ENCODE measurements around the gene TEDDM1.

The TEDDM1 gene

GRCh38 chr1:182408435-182409075 lies 8.1 kb upstream of the TEDDM1 start:
- DNase-seq (ENCODE audit: insufficient read length, low spot score): no peak
- no peak for FAIRE-seq
- TF ChIP-seq SPI1 (IDR thresholded peaks at IDR 0.05; ENCODE audit: low read depth, low read length): no peak
- TF ChIP-seq POLR2A (IDR thresholded peaks at IDR 0.05; ENCODE audit: low read depth, low read length): no peak
- no peak for TF ChIP-seq PAX5 (IDR thresholded peaks at IDR 0.05; ENCODE audit: insufficient read depth, low read length, severe bottlenecking)
- TF ChIP-seq POLR2AphosphoS5 (IDR thresholded peaks at IDR 0.05; ENCODE audit: low read depth, low read length): no peak
- TF ChIP-seq POU2F2 (IDR thresholded peaks at IDR 0.05; ENCODE audit: low read depth, low read length): no peak
- TF ChIP-seq TAF1 (IDR thresholded peaks at IDR 0.05; ENCODE audit: low read depth, low read length): no peak

GRCh38 chr1:182407724-182408123 lies 7.3 kb upstream of the TEDDM1 start:
- DNase-seq (ENCODE audit: insufficient read length, low spot score) (no peak), FAIRE-seq (no peak)
- TF ChIP-seq SPI1 (IDR thresholded peaks at IDR 0.05; ENCODE audit: low read depth, low read length) (no peak), TAF1 (IDR thresholded peaks at IDR 0.05; ENCODE audit: low read depth, low read length) (no peak), POLR2A (IDR thresholded peaks at IDR 0.05; ENCODE audit: low read depth, low read length) (no peak), PAX5 (IDR thresholded peaks at IDR 0.05; ENCODE audit: insufficient read depth, low read length, severe bottlenecking) (no peak), POU2F2 (IDR thresholded peaks at IDR 0.05; ENCODE audit: low read depth, low read length) (no peak), POLR2AphosphoS5 (IDR thresholded peaks at IDR 0.05; ENCODE audit: low read depth, low read length) (no peak)

GRCh38 chr1:182406012-182406411 lies 5.5 kb upstream of the TEDDM1 start:
- TF ChIP-seq PAX5 (IDR thresholded peaks at IDR 0.05; ENCODE audit: insufficient read depth, low read length, severe bottlenecking) (no peak), TAF1 (IDR thresholded peaks at IDR 0.05; ENCODE audit: low read depth, low read length) (no peak), POLR2AphosphoS5 (IDR thresholded peaks at IDR 0.05; ENCODE audit: low read depth, low read length) (no peak), POLR2A (IDR thresholded peaks at IDR 0.05; ENCODE audit: low read depth, low read length) (no peak), POU2F2 (IDR thresholded peaks at IDR 0.05; ENCODE audit: low read depth, low read length) (no peak), SPI1 (IDR thresholded peaks at IDR 0.05; ENCODE audit: low read depth, low read length) (no peak)
- FAIRE-seq: no peak
- no peak for DNase-seq (ENCODE audit: insufficient read length, low spot score)

GRCh38 chr1:182405578-182405977 lies 5.1 kb upstream of the TEDDM1 start:
- DNase-seq (ENCODE audit: insufficient read length, low spot score) (no peak), FAIRE-seq (no peak)
- TF ChIP-seq SPI1 (IDR thresholded peaks at IDR 0.05; ENCODE audit: low read depth, low read length): no peak
- no peak for TF ChIP-seq POLR2AphosphoS5 (IDR thresholded peaks at IDR 0.05; ENCODE audit: low read depth, low read length)

- DNase-seq (ENCODE audit: insufficient read length, low spot score): no peak
- TF ChIP-seq PAX5 (IDR thresholded peaks at IDR 0.05; ENCODE audit: insufficient read depth, low read length, severe bottlenecking) (no peak), SPI1 (IDR thresholded peaks at IDR 0.05; ENCODE audit: low read depth, low read length) (no peak), POU2F2 (IDR thresholded peaks at IDR 0.05; ENCODE audit: low read depth, low read length) (no peak), TAF1 (IDR thresholded peaks at IDR 0.05; ENCODE audit: low read depth, low read length) (no peak), POLR2AphosphoS5 (IDR thresholded peaks at IDR 0.05; ENCODE audit: low read depth, low read length) (no peak), POLR2A (IDR thresholded peaks at IDR 0.05; ENCODE audit: low read depth, low read length) (no peak)
- FAIRE-seq: peak; percentile 31
Measured at GRCh38 chr1:182404781-182405180, 4.3 kb upstream of the TEDDM1 start.

GRCh38 chr1:182397653-182398393 lies 2.6 kb downstream of the TEDDM1 start:
- FAIRE-seq (no peak), DNase-seq (ENCODE audit: insufficient read length, low spot score) (no peak)
- TF ChIP-seq POU2F2 (IDR thresholded peaks at IDR 0.05; ENCODE audit: low read depth, low read length) (no peak), PAX5 (IDR thresholded peaks at IDR 0.05; ENCODE audit: insufficient read depth, low read length, severe bottlenecking) (no peak), POLR2AphosphoS5 (IDR thresholded peaks at IDR 0.05; ENCODE audit: low read depth, low read length) (no peak), POLR2A (IDR thresholded peaks at IDR 0.05; ENCODE audit: low read depth, low read length) (no peak), TAF1 (IDR thresholded peaks at IDR 0.05; ENCODE audit: low read depth, low read length) (no peak), SPI1 (IDR thresholded peaks at IDR 0.05; ENCODE audit: low read depth, low read length) (no peak)

GRCh38 chr1:182395906-182396305 lies 4.6 kb downstream of the TEDDM1 start:
- TF ChIP-seq SPI1 (IDR thresholded peaks at IDR 0.05; ENCODE audit: low read depth, low read length): peak; percentile 67
- TF ChIP-seq POLR2A (IDR thresholded peaks at IDR 0.05; ENCODE audit: low read depth, low read length): no peak
- FAIRE-seq (no peak), DNase-seq (ENCODE audit: insufficient read length, low spot score) (no peak)

GRCh38 chr1:182394055-182394775 lies 6.3 kb downstream of the TEDDM1 start:
- TF ChIP-seq PAX5 (IDR thresholded peaks at IDR 0.05; ENCODE audit: insufficient read depth, low read length, severe bottlenecking): no peak
- no peak for TF ChIP-seq POLR2A (IDR thresholded peaks at IDR 0.05; ENCODE audit: low read depth, low read length)
- no peak for TF ChIP-seq TAF1 (IDR thresholded peaks at IDR 0.05; ENCODE audit: low read depth, low read length)
- no peak for TF ChIP-seq POLR2AphosphoS5 (IDR thresholded peaks at IDR 0.05; ENCODE audit: low read depth, low read length)
- TF ChIP-seq SPI1 (IDR thresholded peaks at IDR 0.05; ENCODE audit: low read depth, low read length): no peak
- no peak for TF ChIP-seq POU2F2 (IDR thresholded peaks at IDR 0.05; ENCODE audit: low read depth, low read length)
- no peak for DNase-seq (ENCODE audit: insufficient read length, low spot score)
- peak; percentile 16 for FAIRE-seq
